ENCODE measurements around the gene TMEM181.

The TMEM181 gene

DNA sequence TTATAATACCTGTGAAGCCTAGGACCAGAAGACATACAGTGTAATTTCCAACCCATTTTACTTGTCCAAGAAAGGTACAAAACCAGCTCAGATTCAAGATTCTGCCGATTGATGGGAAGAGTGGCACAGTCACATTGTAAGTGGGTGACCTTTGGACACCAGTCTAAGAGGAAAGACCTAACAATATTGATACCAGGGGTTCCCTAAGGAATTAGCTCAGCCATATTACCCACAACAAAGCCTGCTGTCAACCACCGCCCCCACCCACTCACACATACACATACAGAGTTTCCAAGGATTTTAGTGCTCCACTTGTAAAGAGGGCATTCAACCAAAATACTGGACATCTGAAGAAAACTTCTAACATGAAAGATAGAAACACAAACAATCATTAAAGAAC is 27.9 kb upstream of the TMEM181 start:
- H3K27me3 ChIP-seq (ENCODE audit: low read depth, low read length): no peaks in the 10 kb centered on the region
- no peaks in the 10 kb centered on the region for H3K4me1 ChIP-seq (ENCODE audit: low read length)
- no peaks in the 10 kb centered on the region for H4K20me1 ChIP-seq (ENCODE audit: insufficient read depth, low read length)
- no peaks in the 10 kb centered on the region for H3K9me3 ChIP-seq (ENCODE audit: insufficient read depth, low read length)
- no peak overlapping the region for H3K4me3 ChIP-seq (ENCODE audit: low read length)
- no peak overlapping the region for H2AFZ ChIP-seq (ENCODE audit: low read depth, low read length)
- no peaks in the 10 kb centered on the region for H3K36me3 ChIP-seq (replicated peaks; ENCODE audit: low read depth, low read length)
- H3K79me2 ChIP-seq (ENCODE audit: low read length): no peaks in the 10 kb centered on the region
- H3K27ac ChIP-seq (ENCODE audit: low read length): no peak overlapping the region
- TF ChIP-seq, protein P1, sequence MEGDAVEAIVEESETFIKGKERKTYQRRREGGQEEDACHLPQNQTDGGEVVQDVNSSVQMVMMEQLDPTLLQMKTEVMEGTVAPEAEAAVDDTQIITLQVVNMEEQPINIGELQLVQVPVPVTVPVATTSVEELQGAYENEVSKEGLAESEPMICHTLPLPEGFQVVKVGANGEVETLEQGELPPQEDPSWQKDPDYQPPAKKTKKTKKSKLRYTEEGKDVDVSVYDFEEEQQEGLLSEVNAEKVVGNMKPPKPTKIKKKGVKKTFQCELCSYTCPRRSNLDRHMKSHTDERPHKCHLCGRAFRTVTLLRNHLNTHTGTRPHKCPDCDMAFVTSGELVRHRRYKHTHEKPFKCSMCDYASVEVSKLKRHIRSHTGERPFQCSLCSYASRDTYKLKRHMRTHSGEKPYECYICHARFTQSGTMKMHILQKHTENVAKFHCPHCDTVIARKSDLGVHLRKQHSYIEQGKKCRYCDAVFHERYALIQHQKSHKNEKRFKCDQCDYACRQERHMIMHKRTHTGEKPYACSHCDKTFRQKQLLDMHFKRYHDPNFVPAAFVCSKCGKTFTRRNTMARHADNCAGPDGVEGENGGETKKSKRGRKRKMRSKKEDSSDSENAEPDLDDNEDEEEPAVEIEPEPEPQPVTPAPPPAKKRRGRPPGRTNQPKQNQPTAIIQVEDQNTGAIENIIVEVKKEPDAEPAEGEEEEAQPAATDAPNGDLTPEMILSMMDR (IDR thresholded peaks at IDR 0.05; ENCODE audit: low read depth, low read length): no peak
- no peak for TF ChIP-seq EZH2phosphoT487 (IDR thresholded peaks at IDR 0.05; ENCODE audit: low read depth)
- H3K9ac ChIP-seq (ENCODE audit: low read length): no peak overlapping the region
- no peak overlapping the region for H3K4me2 ChIP-seq (ENCODE audit: low read length)

DNA sequence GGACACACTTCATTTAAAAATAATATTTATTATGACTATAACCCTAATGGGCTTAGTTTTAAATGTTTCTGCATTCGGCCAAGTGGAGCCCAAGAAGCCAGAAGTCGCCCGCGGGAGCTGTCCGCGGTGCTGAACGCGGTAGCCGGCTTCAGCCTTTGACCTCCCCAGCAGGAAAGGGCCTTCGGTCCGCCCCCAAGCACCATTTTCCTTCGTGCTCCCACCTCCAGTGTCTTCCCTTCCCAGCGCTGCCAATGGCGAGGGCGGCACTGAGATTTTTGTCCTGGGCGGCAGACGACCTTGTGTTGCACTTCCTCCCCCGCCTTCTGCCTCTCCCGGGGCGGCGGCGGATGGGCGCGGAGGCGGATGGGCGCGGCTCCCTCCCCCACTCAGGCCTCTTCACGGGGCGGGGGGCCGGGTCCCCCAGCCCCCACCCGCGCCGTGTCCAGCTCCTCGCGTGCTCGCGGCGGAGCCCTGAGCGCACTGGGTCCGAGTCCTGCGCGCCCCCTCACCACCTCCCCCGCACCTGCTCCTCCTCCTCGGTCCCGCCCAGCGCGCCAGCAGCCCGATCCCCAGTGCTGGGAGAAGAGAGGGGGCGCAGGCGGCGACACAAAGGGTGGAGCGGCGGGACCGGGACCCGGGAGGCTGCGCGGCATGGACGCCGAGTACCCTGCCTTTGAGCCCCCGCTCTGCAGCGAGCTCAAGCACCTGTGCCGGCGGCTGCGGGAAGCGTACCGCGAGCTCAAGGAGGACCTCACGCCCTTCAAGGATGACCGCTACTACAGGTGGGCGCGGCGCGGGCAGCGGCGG is 23.6 kb upstream of the TMEM181 start:
- Histone ChIP-seq H3K27me3 (ENCODE audit: low read depth, low read length) (no peaks in the 10 kb centered on the region), H3K4me3 (ENCODE audit: low read length) (no peak overlapping the region), H3K79me2 (ENCODE audit: low read length) (no peaks in the 10 kb centered on the region), H4K20me1 (ENCODE audit: insufficient read depth, low read length) (no peaks in the 10 kb centered on the region), H3K4me1 (ENCODE audit: low read length) (peaks cover 15% of the 10 kb centered on the region), H3K9me3 (ENCODE audit: insufficient read depth, low read length) (no peaks in the 10 kb centered on the region), H3K27ac (ENCODE audit: low read length) (no peak overlapping the region), H3K4me2 (ENCODE audit: low read length) (no peak overlapping the region), H3K9ac (ENCODE audit: low read length) (no peak overlapping the region), H2AFZ (ENCODE audit: low read depth, low read length) (no peak overlapping the region), H3K36me3 (replicated peaks; ENCODE audit: low read depth, low read length) (no peaks in the 10 kb centered on the region)
- no peak for TF ChIP-seq EZH2phosphoT487 (IDR thresholded peaks at IDR 0.05; ENCODE audit: low read depth)
- TF ChIP-seq, protein P1 (IDR thresholded peaks at IDR 0.05; ENCODE audit: low read depth, low read length): no peak

DNA sequence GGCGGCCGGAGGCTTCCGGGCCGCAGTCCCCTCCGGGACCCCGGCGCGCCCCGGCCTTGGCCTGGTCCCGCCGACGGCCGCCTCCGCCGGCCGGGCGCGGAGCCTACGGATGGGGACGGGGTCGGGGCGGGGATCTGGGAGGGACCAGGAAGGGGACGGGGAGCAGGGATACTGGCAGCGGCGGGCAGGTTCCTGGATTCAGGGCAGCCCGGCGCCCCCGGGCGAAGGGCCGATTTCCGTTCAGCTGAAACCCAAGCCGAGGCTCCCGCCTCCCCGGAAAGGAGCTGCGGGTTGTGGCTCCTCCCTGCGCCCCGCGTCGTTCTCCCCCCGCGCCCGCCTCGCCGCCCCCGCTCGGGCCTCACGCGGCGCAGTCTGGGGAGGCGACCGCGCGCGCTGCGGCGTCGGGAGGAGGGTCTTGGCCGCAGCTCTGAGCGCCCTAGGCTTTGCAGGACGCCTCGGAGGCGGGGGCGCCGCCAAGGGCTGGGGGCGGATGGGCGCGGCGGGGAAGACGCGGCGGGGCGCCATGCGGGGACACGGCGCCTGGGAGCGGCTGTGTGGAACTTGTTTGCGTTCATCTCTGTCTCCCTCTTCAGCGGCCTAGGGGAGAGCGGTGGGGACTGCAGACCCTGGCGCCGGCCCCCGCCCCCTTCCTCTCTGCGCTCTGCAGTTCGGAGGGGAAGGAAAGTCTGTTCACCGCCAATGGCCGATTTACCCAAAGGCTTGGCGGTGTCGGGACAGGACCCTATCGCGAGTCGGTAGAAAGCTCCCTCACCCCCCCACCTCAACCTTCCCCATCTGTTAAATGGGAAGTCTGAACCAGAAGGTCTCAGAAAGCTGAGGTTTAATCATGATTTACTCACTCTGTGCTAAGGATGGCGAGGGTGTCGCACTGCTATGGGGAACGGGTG is 22.7 kb upstream of the TMEM181 start:
- Histone ChIP-seq H3K36me3 (replicated peaks; ENCODE audit: low read depth, low read length) (no peaks in the 10 kb centered on the region), H4K20me1 (ENCODE audit: insufficient read depth, low read length) (no peaks in the 10 kb centered on the region), H3K79me2 (ENCODE audit: low read length) (no peaks in the 10 kb centered on the region), H3K4me3 (ENCODE audit: low read length) (no peak overlapping the region), H3K9ac (ENCODE audit: low read length) (no peak overlapping the region), H3K27ac (ENCODE audit: low read length) (no peak overlapping the region), H2AFZ (ENCODE audit: low read depth, low read length) (no peak overlapping the region), H3K4me2 (ENCODE audit: low read length) (no peak overlapping the region), H3K4me1 (ENCODE audit: low read length) (peaks cover 15% of the 10 kb centered on the region), H3K27me3 (ENCODE audit: low read depth, low read length) (no peaks in the 10 kb centered on the region), H3K9me3 (ENCODE audit: insufficient read depth, low read length) (no peaks in the 10 kb centered on the region)
- no peak for TF ChIP-seq EZH2phosphoT487 (IDR thresholded peaks at IDR 0.05; ENCODE audit: low read depth)
- TF ChIP-seq, protein P1 (IDR thresholded peaks at IDR 0.05; ENCODE audit: low read depth, low read length): no peak

DNA sequence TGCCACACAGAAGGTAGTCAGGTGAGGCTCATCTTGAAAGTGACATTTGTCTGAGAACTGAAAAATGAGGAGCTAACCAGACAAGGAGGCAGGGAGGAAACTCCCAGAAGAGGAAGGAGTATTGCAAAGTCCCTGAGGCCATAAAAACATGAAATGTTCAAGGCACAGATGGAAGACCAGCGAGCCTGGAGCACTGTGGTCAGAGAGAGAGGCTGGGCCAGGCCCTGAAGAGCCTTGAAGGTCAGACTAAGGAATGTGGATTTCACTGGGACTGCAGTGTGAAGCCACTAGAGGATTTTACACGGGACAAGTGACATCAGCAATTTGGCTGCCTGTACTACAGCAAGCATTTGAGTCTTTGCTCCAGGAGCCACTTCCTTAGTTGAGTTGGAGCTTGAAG is 21.1 kb upstream of the TMEM181 start:
- Histone ChIP-seq H3K27me3 (ENCODE audit: low read depth, low read length) (no peaks in the 10 kb centered on the region), H4K20me1 (ENCODE audit: insufficient read depth, low read length) (no peaks in the 10 kb centered on the region), H3K79me2 (ENCODE audit: low read length) (no peaks in the 10 kb centered on the region), H3K9me3 (ENCODE audit: insufficient read depth, low read length) (no peaks in the 10 kb centered on the region), H3K27ac (ENCODE audit: low read length) (no peak overlapping the region), H3K4me3 (ENCODE audit: low read length) (no peak overlapping the region), H2AFZ (ENCODE audit: low read depth, low read length) (no peak overlapping the region), H3K9ac (ENCODE audit: low read length) (no peak overlapping the region), H3K4me1 (ENCODE audit: low read length) (peaks cover 15% of the 10 kb centered on the region), H3K4me2 (ENCODE audit: low read length) (peak overlapping the region; percentile 20; the same call in 1 of the 2 replicates), H3K36me3 (replicated peaks; ENCODE audit: low read depth, low read length) (no peaks in the 10 kb centered on the region)
- TF ChIP-seq, protein P1 (IDR thresholded peaks at IDR 0.05; ENCODE audit: low read depth, low read length): no peak
- no peak for TF ChIP-seq EZH2phosphoT487 (IDR thresholded peaks at IDR 0.05; ENCODE audit: low read depth)

Measured in OCI-LY3 (cell line).